ENCODE results near the gene TPK1. TPM values are rescaled to one million over a fixed set of nuclear protein-coding genes. Genes with fewer than 3 reads are reported as not detected.

The TPK1 gene
- total and polyA plus RNA-seq, 12 donors, result 2.9 to 10.8 (median 6.4) TPM

- intact Hi-C loops (cut with DNase I), result loop anchor here in 4 of 10 donors (5.0 to 10.0 kb wide), 4 partner anchors 115 to 1235 kb away; no protein-coding TSS in a partner anchor
- WGBS, 2 donors, result 41 to 48% methylated on average over 3 of the region's 3 CpGs
- ATAC-seq, result no peak
These were observed 23.9 kb upstream of the TPK1 start for GRCh38 chr7:144859739-144860138.

GRCh38 chr7:144857463-144857862, 21.6 kb upstream of the TPK1 start:
- WGBS, 2 donors, result 48 to 54% methylated on average over 1 of the region's 1 CpG
- Histone ChIP-seq H3K4me3 (no peak overlapping the region), H3K9me3 (no peaks in the 10 kb centered on the region), H3K27ac (no peak overlapping the region), H3K27me3 (peaks cover 0 to 7% (median 0%) of the 10 kb centered on the region in 7 donors), H3K4me1 (no peaks in the 10 kb centered on the region), H3K36me3 (no peaks in the 10 kb centered on the region)
- ATAC-seq (no peak), DNase-seq (no peak)
- intact Hi-C loops (cut with DNase I), result loop anchor here in 4 of 10 donors (5.0 to 10.0 kb wide), 4 partner anchors 113 to 1237 kb away; no protein-coding TSS in a partner anchor
- TF ChIP-seq CTCF (IDR thresholded peaks at IDR 0.05), result no peak

More at GRCh38 chr7:144859739-144860138, 23.9 kb upstream of the TPK1 start:
- Histone ChIP-seq H3K27ac (no peak overlapping the region), H3K36me3 (no peaks in the 10 kb centered on the region), H3K4me1 (no peaks in the 10 kb centered on the region), H3K27me3 (peaks cover 0 to 4% (median 0%) of the 10 kb centered on the region in 7 donors), H3K9me3 (no peaks in the 10 kb centered on the region), H3K4me3 (no peak overlapping the region)
- TF ChIP-seq CTCF (IDR thresholded peaks at IDR 0.05), result no peak
- DNase-seq, result no peak

- Histone ChIP-seq H3K9me3 (no peaks in the 10 kb centered on the region), H3K27ac (no peak overlapping the region), H3K4me3 (no peak overlapping the region), H3K4me1 (no peaks in the 10 kb centered on the region), H3K27me3 (peaks cover 0 to 7% (median 0%) of the 10 kb centered on the region in 7 donors), H3K36me3 (no peaks in the 10 kb centered on the region)
- WGBS, 2 donors, result 40 to 49% methylated on average over 3 of the region's 3 CpGs
- DNase-seq, result no peak
- intact Hi-C loops (cut with DNase I), result loop anchor here in 4 of 10 donors (5.0 to 10.0 kb wide), 4 partner anchors 110 to 1240 kb away; no protein-coding TSS in a partner anchor
- no peak for ATAC-seq
- peak; percentile 39 to 72 (median 61) for TF ChIP-seq CTCF (IDR thresholded peaks at IDR 0.05)
These were observed 19.1 kb upstream of the TPK1 start for GRCh38 chr7:144854839-144855424.

GRCh38 chr7:144853542-144853941, 17.7 kb upstream of the TPK1 start:
- H3K9me3 ChIP-seq, result peaks cover 0 to 8% (median 0%) of the 10 kb centered on the region in 11 donors
- ATAC-seq (no peak), DNase-seq (no peak)
- intact Hi-C loops (cut with DNase I), result loop anchor here in 3 of 10 donors (10.0 kb wide), 3 partner anchors 109 to 1241 kb away; no protein-coding TSS in a partner anchor
- 88 to 89% methylated on average over 8 of the region's 8 CpGs for WGBS, 2 donors
- H3K4me1 ChIP-seq, result no peaks in the 10 kb centered on the region
- no peak overlapping the region for H3K27ac ChIP-seq
- no peak for TF ChIP-seq CTCF (IDR thresholded peaks at IDR 0.05)
- peaks cover 0 to 7% (median 0%) of the 10 kb centered on the region in 7 donors for H3K27me3 ChIP-seq
- no peak overlapping the region for H3K4me3 ChIP-seq
- no peaks in the 10 kb centered on the region for H3K36me3 ChIP-seq

Data from heart right ventricle (tissue), 16 donors.